ENCODE measurements around the gene RERGL. TPM values are rescaled to one million over a fixed set of nuclear protein-coding genes. Genes with fewer than 3 reads are reported as not detected.

Gene RERGL
- polyA plus RNA-seq, 3 donors: not detected

DNA sequence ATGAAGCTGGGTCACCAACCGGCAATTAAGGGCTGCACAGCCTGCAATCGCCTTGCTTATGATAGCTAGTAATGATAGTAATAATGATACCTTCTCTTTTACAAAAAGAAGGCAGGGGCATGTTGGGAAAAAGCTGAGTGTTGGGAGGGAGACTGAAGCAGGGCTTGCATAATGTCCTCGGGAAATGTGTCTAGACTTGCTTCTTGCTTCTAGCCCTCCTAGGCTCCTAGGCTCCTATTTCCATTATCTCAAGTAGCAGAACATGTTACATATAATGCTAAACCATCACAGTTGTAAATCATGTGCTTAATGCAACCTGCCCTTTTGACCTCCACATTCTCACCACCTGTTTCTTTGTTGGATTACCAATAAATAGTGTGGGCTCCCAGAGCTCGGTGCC is 18.7 kb downstream of the RERGL start:
- no peak overlapping the region for H3K4me3 ChIP-seq (replicated peaks in 1 of 3; ENCODE audit: low read depth in 2 of 3, low read length in 3 of 3)
- H3K27ac ChIP-seq (ENCODE audit: low read depth in 1 of 2, low read length in 2 of 2): no peak overlapping the region
- H3K9me3 ChIP-seq (replicated peaks in 1 of 2; ENCODE audit: control insufficient read depth in 1 of 2, insufficient read depth in 1 of 2, low read length in 2 of 2): peaks cover 3 to 19% of the 10 kb centered on the region in 2 donors
- H4K20me1 ChIP-seq (ENCODE audit: insufficient read depth, low read length): no peaks in the 10 kb centered on the region
- no peaks in the 10 kb centered on the region for H3K27me3 ChIP-seq (ENCODE audit: control insufficient read depth in 2 of 2, insufficient read depth in 2 of 2, low read length in 2 of 2)
- no peaks in the 10 kb centered on the region for H3K36me3 Mint-ChIP-seq
- DNase-seq: no peak
- TF ChIP-seq, protein P1, sequence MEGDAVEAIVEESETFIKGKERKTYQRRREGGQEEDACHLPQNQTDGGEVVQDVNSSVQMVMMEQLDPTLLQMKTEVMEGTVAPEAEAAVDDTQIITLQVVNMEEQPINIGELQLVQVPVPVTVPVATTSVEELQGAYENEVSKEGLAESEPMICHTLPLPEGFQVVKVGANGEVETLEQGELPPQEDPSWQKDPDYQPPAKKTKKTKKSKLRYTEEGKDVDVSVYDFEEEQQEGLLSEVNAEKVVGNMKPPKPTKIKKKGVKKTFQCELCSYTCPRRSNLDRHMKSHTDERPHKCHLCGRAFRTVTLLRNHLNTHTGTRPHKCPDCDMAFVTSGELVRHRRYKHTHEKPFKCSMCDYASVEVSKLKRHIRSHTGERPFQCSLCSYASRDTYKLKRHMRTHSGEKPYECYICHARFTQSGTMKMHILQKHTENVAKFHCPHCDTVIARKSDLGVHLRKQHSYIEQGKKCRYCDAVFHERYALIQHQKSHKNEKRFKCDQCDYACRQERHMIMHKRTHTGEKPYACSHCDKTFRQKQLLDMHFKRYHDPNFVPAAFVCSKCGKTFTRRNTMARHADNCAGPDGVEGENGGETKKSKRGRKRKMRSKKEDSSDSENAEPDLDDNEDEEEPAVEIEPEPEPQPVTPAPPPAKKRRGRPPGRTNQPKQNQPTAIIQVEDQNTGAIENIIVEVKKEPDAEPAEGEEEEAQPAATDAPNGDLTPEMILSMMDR (IDR thresholded peaks at IDR 0.05): no peak
- H3K4me1 ChIP-seq (ENCODE audit: control insufficient read depth in 1 of 2, insufficient read depth in 2 of 2, low read length in 2 of 2): no peaks in the 10 kb centered on the region
- H3K9me3 Mint-ChIP-seq: peaks cover 2 to 17% (median 10%) of the 10 kb centered on the region in 7 donors
- H3K4me2 ChIP-seq (replicated peaks; ENCODE audit: extremely low read depth, low read length, poor library complexity, severe bottlenecking): no peak overlapping the region
- H3K79me2 ChIP-seq (ENCODE audit: insufficient read depth, low read length): no peaks in the 10 kb centered on the region
- no peaks in the 10 kb centered on the region for H3K4me1 Mint-ChIP-seq
- H3K36me3 ChIP-seq (replicated peaks in 1 of 2; ENCODE audit: control insufficient read depth in 1 of 2, insufficient read depth in 2 of 2, low read length in 2 of 2): no peaks in the 10 kb centered on the region
- no peak overlapping the region for H3K27ac Mint-ChIP-seq
- H2AFZ ChIP-seq (ENCODE audit: insufficient read depth, low read depth, low read length, poor library complexity, severe bottlenecking): no peak overlapping the region
- H3K4me3 Mint-ChIP-seq: no peak overlapping the region
- no CpG with 5 or more reads among the region's 4 CpGs for WGBS (ENCODE audit: insufficient coverage)
- no peak overlapping the region for H3K9ac ChIP-seq (ENCODE audit: insufficient read depth, low read length, poor library complexity, severe bottlenecking)
- no peaks in the 10 kb centered on the region for H3K27me3 Mint-ChIP-seq (ENCODE audit: low read depth in 3 of 3)
- intact Hi-C loops (cut with micrococcal nuclease): no loop called here

DNA sequence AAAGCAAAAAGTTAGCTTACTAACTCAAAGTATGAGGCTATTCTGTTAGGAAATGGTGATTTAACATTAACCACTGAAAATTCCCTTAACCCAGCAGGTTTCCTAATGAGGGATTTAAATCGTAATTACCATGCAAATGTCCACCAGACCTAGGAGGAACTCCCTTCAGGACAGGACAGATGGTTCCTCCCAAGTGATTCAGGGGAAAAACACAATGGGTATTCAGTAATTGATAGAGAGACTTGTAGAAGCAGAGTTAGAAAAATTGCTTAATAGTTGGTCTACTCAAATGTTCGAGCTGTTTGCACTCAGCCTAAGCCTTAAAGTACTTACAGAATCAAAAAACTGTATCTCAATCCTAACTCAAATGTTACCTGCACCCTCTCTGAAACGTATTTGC is 21.6 kb downstream of the RERGL start:
- Histone ChIP-seq H3K9me3 (replicated peaks in 1 of 2; ENCODE audit: control insufficient read depth in 1 of 2, insufficient read depth in 1 of 2, low read length in 2 of 2) (peaks cover 3 to 19% of the 10 kb centered on the region in 2 donors), H3K27ac (ENCODE audit: low read depth in 1 of 2, low read length in 2 of 2) (no peak overlapping the region), H3K79me2 (ENCODE audit: insufficient read depth, low read length) (no peaks in the 10 kb centered on the region), H2AFZ (ENCODE audit: insufficient read depth, low read depth, low read length, poor library complexity, severe bottlenecking) (no peak overlapping the region), H3K27me3 (ENCODE audit: control insufficient read depth in 2 of 2, insufficient read depth in 2 of 2, low read length in 2 of 2) (no peaks in the 10 kb centered on the region), H4K20me1 (ENCODE audit: insufficient read depth, low read length) (no peaks in the 10 kb centered on the region), H3K9ac (ENCODE audit: insufficient read depth, low read length, poor library complexity, severe bottlenecking) (no peak overlapping the region), H3K4me1 (ENCODE audit: control insufficient read depth in 1 of 2, insufficient read depth in 2 of 2, low read length in 2 of 2) (no peaks in the 10 kb centered on the region), H3K4me3 (replicated peaks in 1 of 3; ENCODE audit: low read depth in 2 of 3, low read length in 3 of 3) (no peak overlapping the region), H3K36me3 (replicated peaks in 1 of 2; ENCODE audit: control insufficient read depth in 1 of 2, insufficient read depth in 2 of 2, low read length in 2 of 2) (no peaks in the 10 kb centered on the region), H3K4me2 (replicated peaks; ENCODE audit: extremely low read depth, low read length, poor library complexity, severe bottlenecking) (no peak overlapping the region)
- no peak for DNase-seq
- H3K27me3 Mint-ChIP-seq (ENCODE audit: low read depth in 3 of 3): no peaks in the 10 kb centered on the region
- TF ChIP-seq, protein P1 (IDR thresholded peaks at IDR 0.05): no peak
- intact Hi-C loops (cut with micrococcal nuclease): no loop called here
- peaks cover 5 to 18% (median 10%) of the 10 kb centered on the region in 7 donors for H3K9me3 Mint-ChIP-seq
- H3K4me3 Mint-ChIP-seq: no peak overlapping the region
- WGBS (ENCODE audit: insufficient coverage): no CpG with 5 or more reads among the region's 3 CpGs
- H3K4me1 Mint-ChIP-seq: no peaks in the 10 kb centered on the region
- H3K27ac Mint-ChIP-seq: no peak overlapping the region
- no peaks in the 10 kb centered on the region for H3K36me3 Mint-ChIP-seq
